CD14-positive monocyte (primary cell): ENCODE data around the gene SEMG1. TPM values are rescaled to one million over a fixed set of nuclear protein-coding genes. Genes with fewer than 3 reads are reported as not detected.

Experiments used
- DNase-seq, 3 donors: peaks; one replicate each; pipeline ENCODE4 v3.0.0-alpha.2; 2011 to 2022
- H2AFZ ChIP-seq: 2 replicates; pipeline ENCODE4 v1.6.0; 2012; ENCODE audit warnings: mild to moderate bottlenecking, low read depth, low read length, inconsistent platforms; ENCODE audit not compliant: insufficient read depth, poor library complexity, severe bottlenecking
- H3K27ac ChIP-seq, 2 donors: 1 replicate in 1 of 2; 2 replicates in 1 of 2; pipeline ENCODE4 v1.5.1; 2012 to 2013; ENCODE audit warnings: low read length in 2 of 2, control low read depth in 1 of 2, inconsistent platforms in 1 of 2, low read depth in 1 of 2, mild to moderate bottlenecking in 1 of 2
- H3K27me3 ChIP-seq, 2 donors: one replicate each; pipeline versions ENCODE4 v1.6.0 to v1.6.1; 2011 to 2013; ENCODE audit warnings: low read length in 2 of 2; ENCODE audit not compliant: control insufficient read depth in 2 of 2, insufficient read depth in 2 of 2
- H3K36me3 ChIP-seq, 2 donors: replicated peaks in 1 of 2; 1 replicate in 1 of 2; 2 replicates in 1 of 2; pipeline versions ENCODE4 v1.5.1 to v1.6.1; 2012 to 2013; ENCODE audit warnings: low read length in 2 of 2, control low read depth in 1 of 2, inconsistent platforms in 1 of 2, mild to moderate bottlenecking in 1 of 2; ENCODE audit not compliant: insufficient read depth in 2 of 2, control insufficient read depth in 1 of 2
- H3K4me1 ChIP-seq, 2 donors: 1 replicate in 1 of 2; 2 replicates in 1 of 2; pipeline versions ENCODE4 v1.5.1 to v1.6.1; 2012 to 2013; ENCODE audit warnings: low read length in 2 of 2, control low read depth in 1 of 2, inconsistent platforms in 1 of 2, mild to moderate bottlenecking in 1 of 2, moderate library complexity in 1 of 2; ENCODE audit not compliant: insufficient read depth in 2 of 2, control insufficient read depth in 1 of 2
- H3K4me2 ChIP-seq: replicated peaks from 2 replicates; pipeline ENCODE3; 2012; ENCODE audit warnings: low read length, moderate library complexity, mild to moderate bottlenecking; ENCODE audit not compliant: poor library complexity, severe bottlenecking; ENCODE audit errors: extremely low read depth
- H3K4me3 ChIP-seq, 3 experiments: fragments of 200-600 bp in 1 of 3; sonication (generic) in 1 of 3; replicated peaks in 1 of 3; 1 replicate in 2 of 3; 2 replicates in 1 of 3; pipeline ENCODE4 v1.5.1; 2011 to 2013; ENCODE audit warnings: low read length in 3 of 3, mild to moderate bottlenecking in 3 of 3, control low read depth in 2 of 3, low read depth in 2 of 3, inconsistent platforms in 1 of 3, moderate library complexity in 1 of 3
- H3K79me2 ChIP-seq: 2 replicates; pipeline ENCODE4 v1.6.0; 2012; ENCODE audit warnings: mild to moderate bottlenecking, control low read depth, inconsistent platforms, low read length, moderate library complexity; ENCODE audit not compliant: insufficient read depth
- H3K9ac ChIP-seq: 2 replicates; pipeline ENCODE4 v1.6.0; 2017; ENCODE audit warnings: low read length, mild to moderate bottlenecking; ENCODE audit not compliant: insufficient read depth, poor library complexity, severe bottlenecking
- H3K9me3 ChIP-seq, 2 donors: replicated peaks in 1 of 2; 1 replicate in 1 of 2; 2 replicates in 1 of 2; pipeline versions ENCODE4 v1.5.1 to v1.6.1; 2012 to 2013; ENCODE audit warnings: low read length in 2 of 2, control low read depth in 1 of 2; ENCODE audit not compliant: control insufficient read depth in 1 of 2, insufficient read depth in 1 of 2
- H4K20me1 ChIP-seq: 2 replicates; pipeline ENCODE4 v1.6.0; 2012; ENCODE audit warnings: mild to moderate bottlenecking, low read length, control low read depth, moderate library complexity; ENCODE audit not compliant: insufficient read depth
- H3K27ac Mint-ChIP-seq, 7 donors: one replicate each; pipeline ENCODE4 v1.8.0; 2020; ENCODE audit warnings: mild to moderate bottlenecking in 7 of 7, mixed read lengths in 7 of 7, moderate library complexity in 6 of 7, inconsistent platforms in 2 of 7
- H3K27me3 Mint-ChIP-seq, 3 donors: one replicate each; pipeline ENCODE4 v1.8.0; 2021 to 2022; ENCODE audit warnings: low read depth in 3 of 3, mild to moderate bottlenecking in 3 of 3, mixed read lengths in 3 of 3, moderate library complexity in 3 of 3, inconsistent platforms in 1 of 3
- H3K36me3 Mint-ChIP-seq, 2 donors: one replicate each; pipeline ENCODE4 v1.8.0; 2020; ENCODE audit warnings: mixed read lengths in 2 of 2, inconsistent platforms in 1 of 2, mild to moderate bottlenecking in 1 of 2
- H3K4me1 Mint-ChIP-seq: one replicate; pipeline ENCODE4 v1.8.0; 2020; ENCODE audit warnings: mild to moderate bottlenecking, mixed read lengths
- H3K4me3 Mint-ChIP-seq, 2 donors: one replicate each; pipeline ENCODE4 v1.8.0; 2020; ENCODE audit warnings: mild to moderate bottlenecking in 2 of 2, mixed read lengths in 2 of 2, moderate library complexity in 1 of 2
- H3K9me3 Mint-ChIP-seq, 7 donors: one replicate each; pipeline ENCODE4 v1.8.0; 2020 to 2022; ENCODE audit warnings: mixed read lengths in 7 of 7, mild to moderate bottlenecking in 6 of 7, moderate library complexity in 6 of 7, inconsistent platforms in 2 of 7
- CTCF ChIP-seq: fragments of 200-600 bp; IDR thresholded peaks from one replicate; pipeline ENCODE4 v1.8.0; 2022; ENCODE audit warnings: antibody characterized with exemption, mild to moderate bottlenecking
- WGBS: methylation state at CpG from one replicate; pipeline ENCODE4 v1.1.5; 2013; ENCODE audit warnings: missing lambda C conversion rate; ENCODE audit not compliant: insufficient coverage; 5-methylcytosine and 5-hydroxymethylcytosine counted together
- intact Hi-C, 2 donors: fragments of 100-400 bp; cut with micrococcal nuclease; formaldehyde crosslinking; loops; one replicate each; pipeline versions ENCODE4 v1.15.0 to v1.15.1; 2023
- polyA plus RNA-seq, 3 donors: library from polyadenylated mRNA; depleted of rRNA in 1 of 3; unstranded in 2 of 3; stranded (reverse) in 1 of 3; fragments of 300-500 nt in 2 of 3; fragments of >200 nt in 1 of 3; fragmentation: Illumina TruSeq in 2 of 3; gene quantifications; 1 replicate in 2 of 3; 2 replicates in 1 of 3; pipeline ENCODE4 v1.2.3, GENCODE V29; 2012 to 2021

SEMG1 gene
- polyA plus RNA-seq, 3 donors: not detected

- Histone ChIP-seq H3K4me2 (no peak overlapping the region), H3K9me3 (peaks cover 0 to 12% of the 10 kb centered on the region in 2 donors), H4K20me1 (no peaks in the 10 kb centered on the region), H2AFZ (no peak overlapping the region), H3K79me2 (no peaks in the 10 kb centered on the region), H3K4me3 (no peak overlapping the region), H3K9ac (no peak overlapping the region), H3K27me3 (peaks cover 2 to 9% of the 10 kb centered on the region in 2 donors), H3K36me3 (no peaks in the 10 kb centered on the region), H3K27ac (no peak overlapping the region), H3K4me1 (no peaks in the 10 kb centered on the region)
- intact Hi-C loops: no loop called here
- peaks cover 0 to 6% (median 4%) of the 10 kb centered on the region in 7 donors for H3K9me3 Mint-ChIP-seq
- TF ChIP-seq CTCF: no peak
- H3K27ac Mint-ChIP-seq: no peak overlapping the region
- H3K4me1 Mint-ChIP-seq: no peaks in the 10 kb centered on the region
- DNase-seq: no peak
- H3K36me3 Mint-ChIP-seq: no peaks in the 10 kb centered on the region
- H3K27me3 Mint-ChIP-seq: peaks cover 3 to 25% (median 15%) of the 10 kb centered on the region in 3 donors
- H3K4me3 Mint-ChIP-seq: no peak overlapping the region
- 86% methylated on average over 1 of the region's 2 CpGs for WGBS
These were observed 31.3 kb downstream of the SEMG1 start for GRCh38 chr20:45238139-45238538.

GRCh38 chr20:45246109-45246508, 39.3 kb downstream of the SEMG1 start:
- Mint-ChIP-seq H3K9me3 (peaks cover 0 to 3% (median 0%) of the 10 kb centered on the region in 7 donors), H3K4me3 (no peak overlapping the region), H3K4me1 (peaks cover 8% of the 10 kb centered on the region), H3K27me3 (peaks cover 7 to 18% (median 8%) of the 10 kb centered on the region in 3 donors), H3K27ac (no peak overlapping the region), H3K36me3 (no peaks in the 10 kb centered on the region)
- no peaks in the 10 kb centered on the region for H3K79me2 ChIP-seq
- no peak overlapping the region for H3K4me2 ChIP-seq
- H3K27ac ChIP-seq: no peak overlapping the region
- H3K9me3 ChIP-seq: no peaks in the 10 kb centered on the region
- DNase-seq: no peak
- 4% methylated on average over 3 of the region's 6 CpGs for WGBS
- no peak overlapping the region for H3K9ac ChIP-seq
- H3K4me1 ChIP-seq: peaks cover 0 to 3% of the 10 kb centered on the region in 2 donors
- no peaks in the 10 kb centered on the region for H4K20me1 ChIP-seq
- no peak overlapping the region for H3K4me3 ChIP-seq
- no peak for TF ChIP-seq CTCF
- intact Hi-C loops: no loop called here
- H2AFZ ChIP-seq: peak overlapping the region; percentile 30
- H3K36me3 ChIP-seq: no peaks in the 10 kb centered on the region
- H3K27me3 ChIP-seq: peaks cover under 1 to 2% of the 10 kb centered on the region in 2 donors
